ENCODE data around the gene LRRC45. TPM values are rescaled to one million over a fixed set of nuclear protein-coding genes. Genes with fewer than 3 reads are reported as not detected.

Gene LRRC45
- total and polyA plus RNA-seq, 2 of the 4 experiments (the other 2 are of a cell fraction), result 7.2 to 10.2 TPM

DNA sequence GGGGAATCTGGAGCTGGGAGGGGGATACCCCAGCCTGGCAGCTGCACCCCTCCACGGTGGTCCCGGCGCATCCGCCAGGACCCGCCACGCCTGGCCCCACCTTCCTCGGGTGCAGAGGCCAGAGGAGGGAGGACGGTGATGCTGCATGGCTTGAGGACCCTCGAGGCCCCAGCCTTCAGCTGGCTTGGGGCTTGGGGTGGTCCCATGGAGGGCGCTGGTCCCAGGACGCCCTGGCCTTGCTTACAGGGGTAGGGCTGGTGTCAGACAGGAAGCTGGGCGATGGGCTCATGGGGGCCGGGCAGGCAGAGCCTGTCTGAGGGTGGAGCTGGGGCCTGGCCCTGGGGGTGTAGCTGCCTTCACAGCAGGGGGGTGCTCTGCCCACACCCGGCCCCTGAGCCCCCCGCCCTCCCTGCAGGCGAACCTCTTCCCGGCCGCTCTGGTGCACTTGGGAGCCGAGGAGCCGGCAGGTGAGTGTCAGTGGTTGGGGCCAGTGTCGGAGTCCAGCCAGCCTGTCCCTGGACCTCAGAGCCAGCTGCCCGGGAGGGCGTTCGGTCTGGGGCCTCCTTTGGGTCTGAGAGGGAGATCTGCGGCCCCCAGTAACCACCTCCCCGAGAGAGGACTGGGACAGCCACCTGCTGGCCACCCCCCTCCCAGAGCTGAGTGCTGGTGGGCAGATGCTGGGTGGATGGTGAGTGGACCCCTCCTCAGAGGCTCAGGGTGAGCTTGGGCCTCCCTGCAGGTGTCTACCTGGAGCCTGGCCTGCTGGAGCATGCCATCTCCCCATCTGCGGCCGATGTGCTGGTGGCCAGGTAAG, 6.8 kb upstream of the LRRC45 start:
- Histone ChIP-seq H3K27me3 (ENCODE audit: control insufficient read depth, insufficient read depth, low read length) (no peaks in the 10 kb centered on the region), H3K23ac (ENCODE audit: low read depth, low read length) (no peak overlapping the region), H4K91ac (ENCODE audit: insufficient read depth, low read depth, low read length) (no peak overlapping the region), H3K9me1 (ENCODE audit: insufficient read depth, low read length) (no peaks in the 10 kb centered on the region), H3K27ac (ENCODE audit: insufficient read depth, low read length) (no peak overlapping the region), H3K4me1 (ENCODE audit: control insufficient read depth, insufficient read depth, low read length) (0 out of 2 replicates have a peak, but pooled peaks cover under 1% of the 10 kb centered on the region), H2BK20ac (ENCODE audit: low read depth, low read length) (no peak overlapping the region), H4K20me1 (ENCODE audit: insufficient read depth, low read length) (peaks cover 14% of the 10 kb centered on the region), H3K79me1 (ENCODE audit: low read depth in 1 of 2, low read length in 2 of 2) (peaks cover 0 to 21% of the 10 kb centered on the region in 2 experiments; a peak in 2 of 4 replicates), H2BK120ac (ENCODE audit: low read depth, low read length) (no peak overlapping the region), H4K5ac (ENCODE audit: low read depth, low read length) (no peak overlapping the region), H3K56ac (ENCODE audit: extremely low read depth, insufficient read depth, low read length) (no peak overlapping the region), H3K4ac (ENCODE audit: low read depth, low read length) (no peak overlapping the region), H3K9ac (ENCODE audit: low read depth, low read length) (no peak overlapping the region), H2BK5ac (ENCODE audit: low read depth, low read length, poor library complexity, severe bottlenecking) (no peak overlapping the region), H3K4me2 (ENCODE audit: low read depth, low read length) (no peak overlapping the region), H2AK5ac (ENCODE audit: low read depth, low read length) (no peak overlapping the region), H3K18ac (ENCODE audit: low read depth, low read length) (no peak overlapping the region), H3K36me3 (ENCODE audit: control insufficient read depth, insufficient read depth, low read length) (peaks cover 10% of the 10 kb centered on the region; the same call in 1 of the 2 replicates), H3K9me3 (ENCODE audit: control insufficient read depth, insufficient read depth, low read length) (no peaks in the 10 kb centered on the region), H2BK15ac (ENCODE audit: low read depth, low read length) (no peak overlapping the region), H3K14ac (replicated peaks; ENCODE audit: low read depth, low read length) (no peak overlapping the region), H2AK9ac (replicated peaks; ENCODE audit: low read depth, low read length, poor library complexity) (no peak overlapping the region), H4K8ac (ENCODE audit: low read depth in 2 of 2, low read length in 2 of 2) (no peak overlapping the region), H3K4me3 (ENCODE audit: insufficient read depth, low read depth, low read length) (no peak overlapping the region), H2AFZ (replicated peaks; ENCODE audit: low read length, poor library complexity) (no peak overlapping the region)
- DNase-seq, result no peak
- 81% methylated on average over 11 of the region's 28 CpGs; no CpG with 5 or more reads in 1 of the 2 experiments for WGBS, 2 experiments (ENCODE audit: extremely low coverage in 2 of 2, insufficient read length in 1 of 2)
- no peak for TF ChIP-seq MAFK (IDR thresholded peaks at IDR 0.05; ENCODE audit: low read depth, low read length)
- TF ChIP-seq FOS (IDR thresholded peaks at IDR 0.05; ENCODE audit: low read depth, low read length), result no peak
- TF ChIP-seq RFX5 (IDR thresholded peaks at IDR 0.05; ENCODE audit: low read depth, low read length), result no peak
- no peak for TF ChIP-seq MAZ (IDR thresholded peaks at IDR 0.05; ENCODE audit: borderline replicate concordance, low read depth, low read length)
- no peak for TF ChIP-seq ELK1 (IDR thresholded peaks at IDR 0.05; ENCODE audit: borderline replicate concordance, low read depth, low read length)
- no peak for TF ChIP-seq POLR2A (IDR thresholded peaks at IDR 0.05; ENCODE audit: low read depth, low read length)
- no TSS peak for BruUV-seq (replicated peaks)
- intact Hi-C loops (cut with micrococcal nuclease) (no loop called here), dilution Hi-C loops (cut with HindIII; ENCODE audit: low sequenced_read_pairs, unreplicated experiment) (no loop called here), in situ Hi-C loops (cut with MboI; ENCODE audit: low sequenced_read_pairs) (loop anchor here (5.0 kb wide), 1 partner anchor 49 kb away; no protein-coding TSS in a partner anchor)
- ATAC-seq (ENCODE audit: low read depth), result no peak
- POLR2A ChIA-PET (ENCODE audit: unreplicated experiment), result no interaction called here
- CTCF ChIA-PET, result no interaction called here

Measured in IMR-90 (cell line).